HG02970 (cell line): ENCODE data around the gene DNTT.
"Not testable (repeated sequence)": the region's sequence is repeated elsewhere in the genome, so short reads cannot be mapped to it uniquely, and the experiment has no call there.

ENCODE experiments used
- ATAC-seq: cut with Tn5 transposase; IDR thresholded peaks from one replicate; pipeline ENCODE4 v1.9.1; 2021; ENCODE audit warnings: mild to moderate bottlenecking, moderate library complexity, moderate number of reproducible peaks; ENCODE audit not compliant: unreplicated experiment, low FRiP score

DNTT gene

GRCh38 chr10:96305019-96305418 is 785 bp downstream of the DNTT start:
- ATAC-seq = no peak

- ATAC-seq = no peak
These were observed 2.3 kb downstream of the DNTT start for GRCh38 chr10:96306516-96306915.

- ATAC-seq = not testable (repeated sequence)
These were observed 4.6 kb downstream of the DNTT start for GRCh38 chr10:96308854-96309253.

- ATAC-seq = no peak
These were observed 5.5 kb downstream of the DNTT start for GRCh38 chr10:96309628-96310320.

- no peak for ATAC-seq
These were observed 6.1 kb downstream of the DNTT start for GRCh38 chr10:96310321-96310669.

GRCh38 chr10:96311180-96311715 is 7.0 kb downstream of the DNTT start:
- no peak for ATAC-seq

GRCh38 chr10:96313344-96313743 is 9.1 kb downstream of the DNTT start:
- no peak for ATAC-seq

GRCh38 chr10:96317067-96317833 is 13.0 kb downstream of the DNTT start:
- ATAC-seq = no peak

GRCh38 chr10:96319754-96320474 is 15.7 kb downstream of the DNTT start:
- no peak for ATAC-seq

- ATAC-seq = no peak
These were observed 17.6 kb downstream of the DNTT start for GRCh38 chr10:96321822-96322221.

- no peak for ATAC-seq
These were observed 18.0 kb downstream of the DNTT start for GRCh38 chr10:96322275-96322674.

- ATAC-seq = no peak
These were observed 20.2 kb downstream of the DNTT start for GRCh38 chr10:96324447-96324846.

GRCh38 chr10:96325719-96326373 is 21.6 kb downstream of the DNTT start:
- ATAC-seq = peak; percentile 71

- no peak for ATAC-seq
These were observed 23.2 kb downstream of the DNTT start for GRCh38 chr10:96327462-96327861.

- no peak for ATAC-seq
These were observed 28.9 kb downstream of the DNTT start for GRCh38 chr10:96333101-96333500.

GRCh38 chr10:96334616-96335526 is 30.6 kb downstream of the DNTT start:
- no peak for ATAC-seq

- no peak for ATAC-seq
These were observed 32.9 kb downstream of the DNTT start for GRCh38 chr10:96337106-96337505.

- ATAC-seq = no peak
These were observed 34.2 kb downstream of the DNTT start for GRCh38 chr10:96338279-96338925.

GRCh38 chr10:96339383-96339782 is 35.1 kb downstream of the DNTT start:
- no peak for ATAC-seq
